NCI-H774 (cell line): ENCODE measurements around the gene CTSF.
"Not testable (repeated sequence)": the region's sequence is repeated elsewhere in the genome, so short reads cannot be mapped to it uniquely, and the experiment has no call there.

Experiments used
- DNase-seq: peaks from one replicate; lab custom pipeline; 2025; lab: John Stamatoyannopoulos, UW

CTSF gene

DNA sequence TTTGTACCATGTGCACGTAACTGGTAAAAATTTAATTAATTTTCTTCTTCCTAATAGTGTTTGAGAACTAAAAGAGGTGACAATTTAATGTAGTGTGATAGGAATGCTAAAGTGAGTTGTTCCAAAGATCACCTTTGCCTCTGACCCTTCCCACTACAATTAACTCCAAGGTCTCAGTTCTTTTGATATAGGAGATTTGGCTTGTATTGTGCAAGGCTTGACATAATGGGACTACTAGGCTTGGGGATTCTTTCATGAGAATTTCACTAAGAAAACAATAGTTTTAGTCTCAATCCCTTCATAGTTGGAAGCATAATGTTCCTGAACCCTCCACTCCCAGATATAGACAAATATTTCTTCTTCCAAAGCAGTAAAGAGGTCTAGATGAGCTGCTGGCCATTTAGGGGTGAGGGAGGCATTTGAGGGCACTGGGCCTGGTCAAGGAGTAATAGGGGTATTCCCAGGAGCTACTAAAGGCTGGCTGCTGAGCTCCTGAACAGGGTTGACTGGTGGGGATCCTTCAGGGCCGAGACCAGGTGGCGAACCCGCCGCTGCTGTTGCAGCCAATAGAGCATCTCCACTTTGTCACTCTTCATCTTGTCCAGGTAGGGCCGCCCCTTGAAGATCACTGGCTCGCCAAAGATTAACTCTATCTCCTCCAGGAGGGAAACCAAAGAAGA, 21.7 kb upstream of the CTSF start:
- DNase-seq, result no peak

GRCh38 chr11:66589315-66589714, 20.9 kb upstream of the CTSF start:
- not testable (repeated sequence) for DNase-seq

GRCh38 chr11:66586136-66586535, 17.7 kb upstream of the CTSF start:
- DNase-seq, result no peak

- not testable (repeated sequence) for DNase-seq
These were observed 17.0 kb upstream of the CTSF start for GRCh38 chr11:66585447-66585846.

DNA sequence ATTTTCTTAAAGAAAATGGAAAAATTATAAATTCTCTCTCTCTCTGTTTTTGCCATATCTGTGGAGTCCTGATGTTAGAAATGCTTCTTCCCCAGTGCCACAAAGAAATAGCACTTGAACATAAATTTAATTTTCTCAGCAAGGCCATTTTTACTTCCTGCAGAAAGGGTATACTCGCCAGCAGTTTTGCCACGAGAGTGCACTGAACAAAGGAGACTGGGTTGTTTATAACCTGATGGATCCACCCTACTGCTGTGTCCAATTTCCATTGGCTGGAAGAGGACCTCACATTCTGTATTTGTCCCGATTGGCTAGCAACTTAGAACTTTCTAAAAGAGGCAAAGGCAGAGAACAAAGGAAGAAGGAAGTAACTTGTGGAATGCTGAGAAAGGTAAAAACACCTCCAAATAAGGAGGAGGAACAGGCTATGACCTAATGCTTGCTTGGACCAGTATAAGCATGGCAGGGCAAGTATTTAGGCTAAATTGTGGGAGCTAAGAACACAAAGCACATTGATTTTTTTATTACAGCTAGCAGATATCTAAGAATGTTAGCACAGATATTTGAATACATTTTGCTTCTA, 14.2 kb upstream of the CTSF start:
- DNase-seq, result not testable (repeated sequence)

DNA sequence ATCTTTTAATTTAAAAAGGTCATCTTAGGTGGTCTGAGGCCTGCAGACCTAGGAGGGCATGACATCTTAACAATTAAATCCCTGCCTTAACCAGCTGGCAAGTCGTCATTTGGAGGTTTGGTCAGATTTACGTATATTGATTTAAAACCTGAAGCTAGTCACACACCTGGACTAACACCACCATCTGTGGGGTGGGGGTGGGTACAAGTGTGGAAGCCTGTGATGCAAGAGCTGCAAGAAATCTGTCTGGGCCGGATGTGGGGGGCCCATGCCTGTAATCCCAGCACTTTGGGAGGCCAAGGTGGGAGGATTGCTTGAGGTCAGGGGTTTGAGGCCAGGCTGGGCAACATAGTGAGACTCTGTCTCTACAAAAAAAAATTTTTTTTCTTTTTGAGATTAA, 12.9 kb upstream of the CTSF start:
- DNase-seq, result no peak

DNA sequence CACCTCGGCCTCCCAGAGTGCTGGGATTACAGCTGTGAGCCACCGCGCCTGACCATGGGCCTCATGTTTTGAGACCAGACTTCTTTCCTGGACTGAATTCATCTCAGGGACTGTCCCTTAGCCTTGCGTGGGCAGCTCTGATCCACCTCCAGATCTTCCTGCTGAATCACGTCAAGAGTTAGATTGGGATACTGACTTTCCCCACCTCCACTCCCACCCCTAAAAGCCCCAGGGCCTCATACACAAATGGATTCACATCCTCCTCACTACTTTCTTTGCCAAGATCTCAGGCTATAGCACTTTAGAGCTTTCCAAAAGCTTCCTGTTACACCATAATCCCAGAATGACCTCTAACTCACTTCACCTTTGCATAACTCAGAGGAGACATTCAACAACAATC, 12.4 kb upstream of the CTSF start:
- DNase-seq, result no peak

GRCh38 chr11:66579017-66579606, 10.7 kb upstream of the CTSF start:
- DNase-seq, result no peak

GRCh38 chr11:66570850-66571180, 2.4 kb upstream of the CTSF start:
- DNase-seq, result no peak

DNA sequence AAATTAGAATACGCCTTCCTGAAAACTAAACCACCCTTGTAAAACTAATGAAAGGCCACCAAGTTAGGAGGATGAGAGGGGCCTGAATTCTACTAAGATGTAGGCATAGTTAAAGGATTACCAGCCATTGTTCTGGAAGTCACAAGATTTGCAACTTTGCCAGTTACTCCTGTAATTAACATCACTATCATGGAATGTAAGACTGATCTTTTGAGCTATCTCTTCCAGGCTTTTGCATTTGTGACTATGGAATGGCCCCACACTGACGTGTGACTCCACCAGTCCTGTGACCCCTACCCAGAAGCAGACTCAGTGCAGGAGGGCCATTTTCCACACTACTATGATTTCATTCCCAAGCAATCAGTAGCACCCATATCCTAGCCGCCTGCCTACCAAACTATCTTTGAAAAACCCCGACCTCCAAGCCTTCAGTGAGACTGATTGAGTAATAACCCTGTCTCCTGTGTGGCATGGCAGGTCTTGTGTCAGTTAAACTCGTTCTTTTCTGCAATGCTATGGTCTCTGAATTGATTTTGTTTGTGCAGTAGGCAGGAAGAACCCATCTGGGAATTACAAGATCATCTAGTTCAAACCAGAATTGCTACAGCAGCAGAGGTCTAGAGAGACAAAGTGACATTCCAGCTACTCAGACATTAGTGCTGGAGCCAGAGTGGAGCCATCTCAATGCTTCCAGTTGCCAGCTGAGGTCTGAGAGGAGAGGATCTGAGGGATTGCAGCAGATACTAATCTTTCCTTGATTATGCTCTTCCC, 1.9 kb upstream of the CTSF start:
- DNase-seq, result no peak

GRCh38 chr11:66569076-66569475, 670 bp upstream of the CTSF start:
- no peak for DNase-seq

- DNase-seq, result no peak
These were observed 651 bp downstream of the CTSF start for GRCh38 chr11:66567787-66568123.

GRCh38 chr11:66566221-66566620, 2.2 kb downstream of the CTSF start:
- no peak for DNase-seq

DNA sequence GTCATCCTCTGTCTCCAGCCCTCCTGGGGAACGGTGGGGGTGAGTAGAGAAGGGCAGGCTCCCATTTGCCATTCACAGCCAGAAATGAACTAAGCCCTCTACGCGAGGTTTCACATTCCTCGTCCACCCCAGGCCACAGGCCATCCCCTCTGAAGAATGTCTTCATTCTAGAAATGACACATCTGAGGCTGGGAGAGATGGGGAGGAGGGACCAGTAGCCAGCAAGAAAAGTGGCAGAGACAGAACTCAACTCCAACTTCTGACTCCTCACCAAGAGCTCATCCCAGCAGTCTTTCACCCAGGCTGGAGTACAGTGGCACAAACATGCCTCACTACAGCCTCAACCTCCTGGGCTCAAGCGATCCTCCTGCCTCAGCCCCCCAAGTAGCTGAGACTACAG, 3.4 kb downstream of the CTSF start:
- DNase-seq, result no peak

- no peak for DNase-seq
These were observed 3.9 kb downstream of the CTSF start for GRCh38 chr11:66564538-66564937.

GRCh38 chr11:66563832-66564231, 4.6 kb downstream of the CTSF start:
- no peak for DNase-seq

GRCh38 chr11:66562907-66563583, 5.4 kb downstream of the CTSF start:
- no peak for DNase-seq

DNA sequence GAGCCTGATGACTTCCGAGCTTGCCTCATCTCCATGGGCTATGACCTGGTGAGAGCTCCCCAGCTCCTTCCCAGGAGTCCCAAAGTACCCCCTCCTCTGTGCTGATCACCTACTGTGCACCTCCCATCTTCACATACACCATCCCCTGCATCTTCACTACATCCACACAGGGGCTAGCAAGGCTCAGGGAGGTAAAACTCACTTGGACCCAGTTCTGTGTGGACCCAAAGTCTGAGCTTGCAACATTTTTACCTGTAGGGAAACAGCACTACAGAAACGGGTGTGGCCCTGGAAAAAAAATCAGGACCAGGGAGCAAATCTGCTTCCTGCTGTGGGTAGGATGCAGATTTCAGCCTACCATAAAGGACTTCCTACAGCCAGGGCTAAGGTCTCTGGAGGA, 6.1 kb downstream of the CTSF start:
- DNase-seq, result no peak

GRCh38 chr11:66561975-66562248, 6.5 kb downstream of the CTSF start:
- DNase-seq, result no peak

DNA sequence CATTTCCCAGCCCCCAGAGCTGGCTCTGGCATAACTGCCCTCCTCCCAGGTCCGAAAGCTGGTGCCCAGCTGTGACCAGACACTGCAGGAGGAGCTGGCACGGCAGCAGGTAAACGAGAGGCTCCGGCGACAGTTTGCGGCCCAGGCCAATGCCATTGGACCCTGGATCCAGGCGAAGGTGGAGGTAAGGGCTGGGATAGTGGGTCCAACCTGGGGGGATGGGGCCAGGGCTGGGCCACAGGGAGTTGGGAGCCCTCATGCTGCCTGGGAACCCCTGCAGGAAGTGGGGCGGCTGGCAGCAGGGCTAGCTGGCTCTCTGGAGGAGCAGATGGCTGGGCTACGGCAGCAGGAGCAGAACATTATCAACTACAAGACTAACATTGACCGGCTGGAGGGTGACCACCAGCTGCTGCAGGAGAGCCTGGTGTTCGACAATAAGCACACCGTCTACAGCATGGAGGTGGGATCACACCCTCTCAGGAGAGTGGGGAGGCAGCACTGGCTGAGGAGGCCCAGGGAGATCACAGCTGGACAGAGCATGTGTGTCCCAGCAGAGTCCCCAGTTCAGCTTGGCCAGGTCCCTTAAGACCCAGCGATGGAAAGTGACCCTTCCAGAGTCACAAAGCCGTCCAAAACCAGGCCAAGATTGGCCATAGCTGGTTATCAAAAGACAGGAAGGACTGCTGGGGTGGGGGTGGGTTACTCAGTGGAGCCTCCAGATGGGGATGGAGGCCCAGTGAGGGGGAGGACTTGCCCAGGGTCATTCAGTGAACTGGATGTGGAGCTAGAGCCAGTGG, 7.0 kb downstream of the CTSF start:
- DNase-seq, result no peak

DNA sequence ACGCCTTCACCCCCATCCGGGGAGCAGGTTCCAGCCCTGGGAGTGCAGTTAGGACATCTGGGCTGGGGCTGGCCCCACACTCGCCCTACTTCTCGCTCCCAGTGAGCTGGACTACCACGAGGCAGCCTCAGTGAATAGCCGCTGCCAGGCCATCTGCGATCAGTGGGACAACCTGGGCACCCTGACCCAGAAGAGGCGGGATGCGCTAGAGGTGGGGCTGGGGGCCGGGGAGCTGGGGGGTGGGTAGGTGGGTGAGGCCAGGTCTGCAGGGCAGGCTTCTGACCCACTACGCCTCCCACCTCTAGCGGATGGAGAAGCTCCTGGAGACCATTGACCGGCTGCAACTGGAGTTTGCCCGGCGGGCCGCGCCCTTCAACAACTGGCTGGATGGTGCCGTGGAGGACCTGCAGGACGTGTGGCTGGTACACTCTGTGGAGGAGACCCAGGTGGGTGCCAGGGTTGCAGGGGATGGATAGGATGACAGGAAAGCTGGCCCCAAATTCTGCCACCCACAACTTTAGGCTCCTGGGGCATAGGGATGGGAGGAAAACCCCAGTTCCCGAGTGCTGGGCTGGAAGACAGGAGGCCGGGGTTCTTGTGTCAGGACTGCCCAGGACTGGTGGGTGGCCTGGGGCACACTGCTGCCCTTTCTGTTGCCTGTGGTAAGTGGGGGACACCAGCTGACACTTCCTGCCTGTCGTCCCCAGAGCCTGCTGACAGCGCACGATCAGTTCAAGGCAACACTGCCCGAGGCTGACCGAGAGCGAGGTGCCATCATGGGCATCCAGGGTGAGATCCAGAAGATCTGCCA, 8.3 kb downstream of the CTSF start:
- no peak for DNase-seq
